GM21737 (cell line): ENCODE results near the gene TAC4.
A peak's percentile ranks its signal among the peaks of the same experiment; 100 is the strongest.

Source experiments
- ATAC-seq: cut with Tn5 transposase; IDR thresholded peaks from one replicate; pipeline ENCODE4 v1.9.1; 2021; ENCODE audit warnings: mild to moderate bottlenecking, moderate library complexity; ENCODE audit not compliant: unreplicated experiment

Gene TAC4

GRCh38 chr17:49848019-49848473, at the start of gene TAC4:
TAC4 (minus strand) TSS chr17:49848069; CDS start chr17:49848017, 52 bp downstream.
- no peak for ATAC-seq

GRCh38 chr17:49896860-49897259, 49.0 kb upstream of the TAC4 start:
- no peak for ATAC-seq

- no peak for ATAC-seq
Measured at GRCh38 chr17:49896222-49896621, 48.4 kb upstream of the TAC4 start.

- no peak for ATAC-seq
Measured at GRCh38 chr17:49895812-49896211, 47.9 kb upstream of the TAC4 start.

GRCh38 chr17:49894761-49895160, 46.9 kb upstream of the TAC4 start:
- ATAC-seq = no peak

GRCh38 chr17:49891694-49892389, 44.0 kb upstream of the TAC4 start:
- no peak for ATAC-seq

- no peak for ATAC-seq
Measured at GRCh38 chr17:49891271-49891670, 43.4 kb upstream of the TAC4 start.

- ATAC-seq = no peak
Measured at GRCh38 chr17:49890852-49891251, 43.0 kb upstream of the TAC4 start.

GRCh38 chr17:49890077-49890821, 42.4 kb upstream of the TAC4 start:
- no peak for ATAC-seq

- ATAC-seq = no peak
Measured at GRCh38 chr17:49889500-49889899, 41.6 kb upstream of the TAC4 start.

GRCh38 chr17:49887744-49888360, 40.0 kb upstream of the TAC4 start:
- ATAC-seq = no peak

GRCh38 chr17:49887086-49887743, 39.3 kb upstream of the TAC4 start:
- ATAC-seq = no peak

- ATAC-seq = no peak
Measured at GRCh38 chr17:49886036-49886435, 38.2 kb upstream of the TAC4 start.

- ATAC-seq = no peak
Measured at GRCh38 chr17:49882434-49882833, 34.6 kb upstream of the TAC4 start.

- ATAC-seq = no peak
Measured at GRCh38 chr17:49881054-49881402, 33.2 kb upstream of the TAC4 start.

- peak; percentile 57 for ATAC-seq
Measured at GRCh38 chr17:49880291-49881053, 32.6 kb upstream of the TAC4 start.

- no peak for ATAC-seq
Measured at GRCh38 chr17:49878931-49879904, 31.3 kb upstream of the TAC4 start.

- ATAC-seq = no peak
Measured at GRCh38 chr17:49875685-49876084, 27.8 kb upstream of the TAC4 start.

GRCh38 chr17:49874911-49875310, 27.0 kb upstream of the TAC4 start:
- ATAC-seq = no peak

GRCh38 chr17:49873926-49874325, 26.1 kb upstream of the TAC4 start:
- no peak for ATAC-seq
